Activated CD8-positive, alpha-beta T cell treated with anti-CD3 and anti-CD28 coated beads, Interleukin-2, amount 10 ng/mL, durations not matched to agents 7 days and 5 days (primary cell): ENCODE data around the gene SLC47A2. TPM values are rescaled to one million over a fixed set of nuclear protein-coding genes. Genes with fewer than 3 reads are reported as not detected.
A peak's percentile ranks its signal among the peaks of the same experiment; 100 is the strongest.

Source experiments
- ATAC-seq: fragments of 150-1000 bp; cut with Tn5 transposase; one replicate; pipeline ENCODE4 v1.10.0; 2021; ENCODE audit warnings: moderate library complexity
- CTCF ChIA-PET: fragments of 350-600 bp; sonication (Branson Sonifier 250); formaldehyde crosslinking; loops from one replicate; lab custom pipeline; 2021; ENCODE audit warnings: antibody characterized with exemption; lab: Charles Lee
- POLR2A ChIA-PET: fragments of 350-600 bp; sonication (Branson Sonifier 250); formaldehyde crosslinking; loops from one replicate; lab custom pipeline; 2021; ENCODE audit warnings: antibody characterized with exemption; lab: Charles Lee
- DNase-seq: peaks from one replicate; pipeline ENCODE4 v3.0.0-alpha.2; 2020
- H3K27ac Mint-ChIP-seq: one replicate; pipeline ENCODE4 v1.8.0; 2021; ENCODE audit warnings: mild to moderate bottlenecking, mixed read lengths
- H3K27me3 Mint-ChIP-seq: one replicate; pipeline ENCODE4 v1.8.0; 2021; ENCODE audit warnings: low read depth, mixed read lengths
- H3K36me3 Mint-ChIP-seq: one replicate; pipeline ENCODE4 v1.8.0; 2021; ENCODE audit warnings: low read depth, mixed read lengths
- H3K4me1 Mint-ChIP-seq: one replicate; pipeline ENCODE4 v1.8.0; 2021; ENCODE audit warnings: low read depth, mixed read lengths
- H3K4me3 Mint-ChIP-seq: one replicate; pipeline ENCODE4 v1.8.0; 2021; ENCODE audit warnings: mild to moderate bottlenecking, mixed read lengths
- H3K9me3 Mint-ChIP-seq: one replicate; pipeline ENCODE4 v1.8.0; 2022; ENCODE audit warnings: mixed read lengths; ENCODE audit not compliant: insufficient read depth
- total RNA-seq, 2 experiments: library from RNA; stranded (reverse); gene quantifications; one replicate each; pipeline ENCODE4 v1.2.3, GENCODE V29; 2021

The SLC47A2 gene
- total RNA-seq, 2 experiments from 2014 or later: not detected

GRCh38 chr17:19744922-19745757, 28.8 kb upstream of the SLC47A2 start:
- peak; percentile 94 for ATAC-seq
- CTCF ChIA-PET: interaction anchor here (0.5 to 2.7 kb wide), 33 partner anchors 8 to 382 kb away, joined by 3 to 18 read pairs (median 3); partner anchors contain the start of genes ALDH3A2 and B9D1
- peak; percentile 91 for DNase-seq
- Mint-ChIP-seq H3K4me1 (peaks cover 8% of the 10 kb centered on the region), H3K27me3 (peaks cover 5% of the 10 kb centered on the region), H3K4me3 (peak overlapping the region; percentile 64), H3K27ac (no peak overlapping the region), H3K36me3 (no peaks in the 10 kb centered on the region), H3K9me3 (no peaks in the 10 kb centered on the region)
- POLR2A ChIA-PET: interaction anchor here (0.6 kb wide), 1 partner anchor 18 kb away, joined by 5 read pairs; no protein-coding TSS in a partner anchor

GRCh38 chr17:19744492-19744891, 28.1 kb upstream of the SLC47A2 start:
- ATAC-seq (no peak), DNase-seq (peak; percentile 31)
- H3K27me3 Mint-ChIP-seq: peaks cover 4% of the 10 kb centered on the region
- H3K4me3 Mint-ChIP-seq: peak overlapping the region; percentile 64
- no peak overlapping the region for H3K27ac Mint-ChIP-seq
- H3K36me3 Mint-ChIP-seq: no peaks in the 10 kb centered on the region
- H3K4me1 Mint-ChIP-seq: peaks cover 8% of the 10 kb centered on the region
- no peaks in the 10 kb centered on the region for H3K9me3 Mint-ChIP-seq
- ChIA-PET CTCF (interaction anchor here (0.5 to 2.7 kb wide), 29 partner anchors 9 to 382 kb away, joined by 3 to 18 read pairs (median 3); partner anchors contain the start of genes ALDH3A2 and B9D1), POLR2A (no interaction called here)

- POLR2A ChIA-PET: no interaction called here
- no peaks in the 10 kb centered on the region for H3K9me3 Mint-ChIP-seq
- peaks cover 8% of the 10 kb centered on the region for H3K4me1 Mint-ChIP-seq
- H3K36me3 Mint-ChIP-seq: no peaks in the 10 kb centered on the region
- DNase-seq (no peak), ATAC-seq (no peak)
- no peak overlapping the region for H3K27ac Mint-ChIP-seq
- CTCF ChIA-PET: interaction anchor here (1.3 to 2.7 kb wide), 5 partner anchors 20 to 381 kb away, joined by 3 to 18 read pairs (median 11); partner anchors contain the start of genes ALDH3A2 and B9D1
- no peaks in the 10 kb centered on the region for H3K27me3 Mint-ChIP-seq
- no peak overlapping the region for H3K4me3 Mint-ChIP-seq
Observed at GRCh38 chr17:19743101-19744100, 27.0 kb upstream of the SLC47A2 start.

GRCh38 chr17:19742495-19742894, 26.1 kb upstream of the SLC47A2 start:
- DNase-seq: no peak
- no peaks in the 10 kb centered on the region for H3K36me3 Mint-ChIP-seq
- H3K27me3 Mint-ChIP-seq: no peaks in the 10 kb centered on the region
- ChIA-PET POLR2A (no interaction called here), CTCF (interaction anchor here (1.7 kb wide), 1 partner anchor 380 kb away, joined by 4 read pairs; the partner anchor contains the start of gene B9D1)
- H3K4me3 Mint-ChIP-seq: no peak overlapping the region
- peaks cover 8% of the 10 kb centered on the region for H3K4me1 Mint-ChIP-seq
- H3K27ac Mint-ChIP-seq: no peak overlapping the region
- H3K9me3 Mint-ChIP-seq: no peaks in the 10 kb centered on the region
- no peak for ATAC-seq

GRCh38 chr17:19741832-19742457, 25.6 kb upstream of the SLC47A2 start:
- no peak for DNase-seq
- Mint-ChIP-seq H3K36me3 (no peaks in the 10 kb centered on the region), H3K27me3 (no peaks in the 10 kb centered on the region), H3K27ac (no peak overlapping the region), H3K4me1 (peaks cover 8% of the 10 kb centered on the region), H3K4me3 (no peak overlapping the region), H3K9me3 (no peaks in the 10 kb centered on the region)
- CTCF ChIA-PET: interaction anchor here (1.7 kb wide), 1 partner anchor 379 kb away, joined by 4 read pairs; the partner anchor contains the start of gene B9D1
- no peak for ATAC-seq
- POLR2A ChIA-PET: no interaction called here

GRCh38 chr17:19740933-19741332, 24.5 kb upstream of the SLC47A2 start:
- DNase-seq: no peak
- Mint-ChIP-seq H3K4me3 (no peak overlapping the region), H3K36me3 (no peaks in the 10 kb centered on the region), H3K9me3 (no peaks in the 10 kb centered on the region), H3K4me1 (peaks cover 8% of the 10 kb centered on the region), H3K27ac (no peak overlapping the region), H3K27me3 (no peaks in the 10 kb centered on the region)
- no peak for ATAC-seq
- ChIA-PET POLR2A (no interaction called here), CTCF (interaction anchor here (1.0 kb wide), 1 partner anchor 19 kb away, joined by 3 read pairs; no protein-coding TSS in a partner anchor)

- H3K27ac Mint-ChIP-seq: no peak overlapping the region
- no peaks in the 10 kb centered on the region for H3K9me3 Mint-ChIP-seq
- DNase-seq (no peak), ATAC-seq (no peak)
- H3K4me1 Mint-ChIP-seq: peaks cover 1% of the 10 kb centered on the region
- POLR2A ChIA-PET: no interaction called here
- H3K27me3 Mint-ChIP-seq: no peaks in the 10 kb centered on the region
- H3K4me3 Mint-ChIP-seq: no peak overlapping the region
- CTCF ChIA-PET: interaction anchor here (1.0 kb wide), 1 partner anchor 21 kb away, joined by 3 read pairs; no protein-coding TSS in a partner anchor
- H3K36me3 Mint-ChIP-seq: no peaks in the 10 kb centered on the region
Observed at GRCh38 chr17:19739241-19740201, 23.1 kb upstream of the SLC47A2 start.

GRCh38 chr17:19738757-19739156, 22.4 kb upstream of the SLC47A2 start:
- CTCF ChIA-PET: no interaction called here
- no peak for ATAC-seq
- no peak overlapping the region for H3K27ac Mint-ChIP-seq
- H3K4me3 Mint-ChIP-seq: no peak overlapping the region
- H3K9me3 Mint-ChIP-seq: no peaks in the 10 kb centered on the region
- DNase-seq: no peak
- H3K4me1 Mint-ChIP-seq: no peaks in the 10 kb centered on the region
- POLR2A ChIA-PET: no interaction called here
- peaks cover 4% of the 10 kb centered on the region for H3K27me3 Mint-ChIP-seq
- H3K36me3 Mint-ChIP-seq: no peaks in the 10 kb centered on the region

GRCh38 chr17:19738073-19738449, 21.7 kb upstream of the SLC47A2 start:
- no peaks in the 10 kb centered on the region for H3K36me3 Mint-ChIP-seq
- ChIA-PET POLR2A (no interaction called here), CTCF (no interaction called here)
- no peaks in the 10 kb centered on the region for H3K9me3 Mint-ChIP-seq
- H3K27ac Mint-ChIP-seq: no peak overlapping the region
- ATAC-seq: no peak
- H3K4me1 Mint-ChIP-seq: no peaks in the 10 kb centered on the region
- no peak overlapping the region for H3K4me3 Mint-ChIP-seq
- H3K27me3 Mint-ChIP-seq: peaks cover 4% of the 10 kb centered on the region
- DNase-seq: no peak

GRCh38 chr17:19737305-19738072, 21.1 kb upstream of the SLC47A2 start:
- ATAC-seq (no peak), DNase-seq (no peak)
- Mint-ChIP-seq H3K27me3 (peaks cover 4% of the 10 kb centered on the region), H3K4me1 (no peaks in the 10 kb centered on the region), H3K36me3 (no peaks in the 10 kb centered on the region), H3K9me3 (no peaks in the 10 kb centered on the region), H3K27ac (no peak overlapping the region), H3K4me3 (no peak overlapping the region)
- POLR2A ChIA-PET: no interaction called here
- CTCF ChIA-PET: no interaction called here
